GM21515 (cell line): Measurements from ENCODE around the gene NHLRC3.
"Not testable (repeated sequence)": the region's sequence is repeated elsewhere in the genome, so short reads cannot be mapped to it uniquely, and the experiment has no call there.

Experiments
- ATAC-seq: cut with Tn5 transposase; IDR thresholded peaks from one replicate; pipeline ENCODE4 v1.9.1; 2021; ENCODE audit not compliant: unreplicated experiment

NHLRC3 gene

GRCh38 chr13:39037880-39038568 lies at the start of gene NHLRC3, which contains the start of gene PROSER1:
TSS of gene NHLRC3 (plus strand) at chr13:39038456. CDS start at chr13:39038640, 184 bp downstream.
TSS of gene PROSER1 (minus strand) at chr13:39038089. CDS start at chr13:39037242, 847 bp downstream.
- peak; percentile 70 for ATAC-seq

GRCh38 chr13:38990693-38991092 lies 47.6 kb upstream of the NHLRC3 start, which contains the start of gene STOML3:
TSS of gene STOML3 (minus strand) at chr13:38990831. CDS start at chr13:38990721, 110 bp downstream.
- no peak for ATAC-seq

DNA sequence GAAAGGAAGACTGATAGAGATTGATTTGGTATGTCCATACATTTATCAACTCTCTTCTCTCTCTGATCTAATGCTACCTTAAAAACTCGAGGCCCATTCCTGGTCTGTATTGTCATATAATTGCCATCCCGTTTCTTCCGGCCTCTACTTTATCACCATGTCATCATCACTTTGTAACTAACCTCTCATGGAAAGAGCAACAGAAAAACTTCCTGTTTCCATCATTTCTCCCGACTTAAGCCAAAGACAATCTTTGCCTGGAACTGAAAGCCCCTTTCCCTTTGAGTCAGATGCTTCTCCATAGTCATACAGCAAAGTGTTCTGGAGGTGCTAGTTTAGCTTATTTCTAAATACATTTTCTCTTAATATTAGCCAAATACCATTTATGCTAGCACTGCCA lies 44.9 kb upstream of the NHLRC3 start:
- ATAC-seq: no peak

DNA sequence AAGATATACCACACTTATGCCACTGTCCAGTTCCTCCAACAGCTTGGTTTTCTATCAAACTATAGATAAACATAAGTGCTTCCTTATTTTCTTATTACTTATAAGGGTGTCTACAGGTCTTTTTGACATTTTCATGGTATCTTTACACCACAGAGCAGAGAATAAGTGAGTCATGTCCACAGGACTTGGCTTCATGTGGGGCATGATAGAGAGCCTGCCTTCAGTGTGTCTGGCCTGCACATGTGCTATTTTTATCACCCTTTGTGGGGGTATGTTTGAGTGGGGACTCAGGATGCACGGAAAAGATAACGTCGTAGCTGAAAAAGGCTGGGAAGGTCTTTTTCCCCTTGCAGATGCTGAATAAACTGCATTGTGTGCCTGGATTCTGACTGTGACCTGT lies 39.5 kb upstream of the NHLRC3 start:
- no peak for ATAC-seq

GRCh38 chr13:39006371-39007111 lies 31.7 kb upstream of the NHLRC3 start:
- ATAC-seq: not testable (repeated sequence)

- no peak for ATAC-seq
These were observed 25.6 kb upstream of the NHLRC3 start for GRCh38 chr13:39012608-39013007.

GRCh38 chr13:39013462-39013861 lies 24.8 kb upstream of the NHLRC3 start:
- no peak for ATAC-seq

DNA sequence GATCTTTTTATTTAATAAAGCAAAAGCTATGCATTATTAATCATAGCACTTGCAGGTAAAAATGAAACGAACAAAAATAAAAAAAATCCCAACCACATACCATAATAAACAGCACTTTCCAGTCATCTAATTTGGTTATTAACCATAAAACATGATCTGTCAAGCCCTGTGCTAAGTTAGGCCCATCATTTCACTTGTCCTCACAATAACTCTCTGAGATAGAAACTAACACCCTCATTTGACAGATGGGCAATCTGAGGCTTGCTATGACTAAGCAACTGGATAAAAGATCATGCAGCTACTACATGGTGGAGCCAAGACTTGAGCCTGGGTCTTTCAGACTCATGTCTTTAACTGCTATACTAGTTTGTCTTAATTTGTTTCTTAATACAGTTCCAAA lies 22.2 kb upstream of the NHLRC3 start:
- no peak for ATAC-seq

DNA sequence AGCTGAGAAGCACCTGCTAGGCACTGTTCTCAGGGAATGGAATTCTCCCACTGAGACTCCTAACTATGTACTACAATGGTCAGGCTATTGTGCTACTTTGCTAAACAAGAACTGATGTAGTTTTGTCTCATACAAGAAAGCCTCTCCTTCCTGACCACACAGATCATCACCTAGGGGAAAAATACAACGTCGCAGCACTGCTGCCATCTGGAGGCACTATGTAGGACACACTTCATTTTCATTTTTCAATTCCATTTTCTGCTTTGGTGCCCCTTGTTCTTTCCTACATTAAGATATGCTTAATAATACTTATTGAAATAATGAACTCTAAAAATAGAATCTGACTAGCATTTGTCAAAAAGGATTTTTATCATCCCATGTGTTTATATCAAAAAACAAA lies 21.5 kb upstream of the NHLRC3 start:
- ATAC-seq: peak; percentile 75

DNA sequence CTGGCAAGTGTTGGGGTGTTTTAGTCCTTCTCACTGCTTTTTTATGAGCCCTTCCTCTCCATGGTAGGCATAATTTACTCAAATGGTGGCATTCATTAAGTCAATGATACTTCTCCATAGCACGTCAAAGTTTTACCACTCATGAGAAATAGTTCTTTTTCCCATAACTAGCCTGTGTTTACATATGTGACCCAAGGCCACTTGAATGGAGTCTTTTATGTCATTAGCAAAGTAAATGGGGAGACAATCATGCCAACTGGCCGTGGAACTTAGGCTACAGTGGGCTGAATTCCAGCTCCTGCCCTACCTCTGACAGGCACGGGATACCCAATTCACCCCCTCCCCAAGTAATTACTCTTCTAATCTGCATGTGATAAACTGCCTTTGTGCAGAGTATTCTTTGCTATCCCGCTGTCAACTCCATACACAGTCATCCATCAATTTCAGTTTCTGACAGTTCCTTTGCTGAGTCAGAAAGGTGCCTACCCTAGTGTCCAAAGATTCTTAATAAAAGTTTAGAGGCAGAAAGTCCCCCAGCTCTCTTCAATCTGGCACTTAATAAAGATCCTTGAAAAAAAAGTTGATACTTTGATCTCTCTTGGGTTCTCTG lies 17.3 kb upstream of the NHLRC3 start:
- no peak for ATAC-seq

- no peak for ATAC-seq
These were observed 14.9 kb upstream of the NHLRC3 start for GRCh38 chr13:39023316-39023715.

- ATAC-seq: no peak
These were observed 14.5 kb upstream of the NHLRC3 start for GRCh38 chr13:39023761-39024160.

- no peak for ATAC-seq
These were observed 12.8 kb upstream of the NHLRC3 start for GRCh38 chr13:39025433-39025839.

DNA sequence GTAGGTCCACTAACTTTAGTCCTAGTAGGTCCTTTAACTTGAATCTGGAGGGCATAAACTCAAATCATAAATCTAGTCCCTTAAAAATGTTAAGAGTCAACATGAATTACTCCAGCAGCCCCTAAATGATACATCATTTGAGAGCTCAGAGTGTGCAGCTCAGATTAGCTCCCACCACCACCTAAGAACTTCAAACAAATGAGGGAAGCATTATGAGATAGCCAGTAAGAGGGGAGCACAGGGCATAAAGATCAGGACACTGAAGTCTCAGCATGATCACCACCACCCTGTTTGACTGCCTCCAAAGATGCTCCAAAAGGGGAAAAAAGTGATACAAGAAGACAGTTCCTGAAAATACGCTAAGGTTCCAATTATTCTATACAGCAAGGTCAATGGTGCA lies 6.1 kb upstream of the NHLRC3 start:
- no peak for ATAC-seq

- no peak for ATAC-seq
These were observed 4.2 kb upstream of the NHLRC3 start for GRCh38 chr13:39034085-39034484.

DNA sequence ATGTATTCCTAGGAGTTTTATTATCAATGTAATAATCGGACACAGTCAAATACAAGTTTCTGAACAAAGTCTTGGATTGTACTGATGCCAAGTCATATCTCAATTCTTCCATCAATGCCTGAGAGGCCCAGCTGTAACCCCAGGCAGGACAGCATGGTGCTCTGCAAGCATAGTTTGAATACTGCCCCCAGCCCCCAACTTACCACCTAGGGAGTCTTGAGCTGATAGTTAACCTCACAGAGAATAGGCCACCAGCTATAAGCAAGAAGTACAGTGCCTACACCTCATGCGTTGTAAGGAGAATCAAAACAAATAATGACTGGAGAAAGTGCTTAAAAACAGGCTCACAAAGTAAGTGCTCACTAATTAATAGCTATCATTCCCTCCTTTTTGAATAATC lies 3.1 kb upstream of the NHLRC3 start:
- ATAC-seq: no peak

DNA sequence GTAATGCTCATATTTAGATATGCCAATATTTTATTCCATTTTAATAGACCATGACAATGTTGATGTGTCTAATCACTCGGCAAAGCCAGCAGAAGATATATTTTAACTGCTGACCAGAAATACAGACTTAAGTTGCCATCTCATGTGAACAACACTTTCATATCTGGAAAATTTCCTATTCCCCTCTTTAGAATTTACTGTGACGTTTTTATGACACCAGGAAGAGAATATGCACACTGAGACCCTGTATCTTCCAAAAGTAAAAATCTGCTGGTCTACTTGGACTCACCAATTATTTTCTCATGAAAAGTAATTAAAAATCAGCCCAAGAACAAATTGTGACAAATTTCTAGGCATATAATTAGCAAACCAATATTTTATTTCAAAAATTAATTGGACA lies 2.5 kb upstream of the NHLRC3 start:
- ATAC-seq: no peak

DNA sequence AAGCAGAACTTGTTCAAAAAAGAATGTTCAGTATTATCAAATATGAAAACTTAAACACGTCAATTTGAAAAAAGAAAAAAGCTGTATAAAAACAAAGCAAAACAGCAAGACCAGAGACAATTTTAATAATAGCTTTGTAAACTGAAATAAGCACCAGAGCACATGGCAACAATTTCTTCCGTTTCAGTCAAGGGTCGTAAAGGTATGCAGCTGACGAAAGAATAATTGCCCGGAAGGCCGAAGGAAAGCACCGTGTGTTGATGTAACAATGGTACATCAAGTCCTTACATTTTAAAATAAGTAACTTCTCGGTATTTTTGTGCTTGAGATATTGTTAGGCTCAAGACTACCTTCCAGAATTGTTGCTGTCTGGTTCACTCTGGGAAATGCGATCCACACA lies 2.0 kb upstream of the NHLRC3 start:
- ATAC-seq: no peak

GRCh38 chr13:39037410-39037879 lies 811 bp upstream of the NHLRC3 start:
- peak; percentile 33 for ATAC-seq

GRCh38 chr13:39038569-39039030 lies 344 bp downstream of the NHLRC3 start:
- peak; percentile 25 for ATAC-seq

DNA sequence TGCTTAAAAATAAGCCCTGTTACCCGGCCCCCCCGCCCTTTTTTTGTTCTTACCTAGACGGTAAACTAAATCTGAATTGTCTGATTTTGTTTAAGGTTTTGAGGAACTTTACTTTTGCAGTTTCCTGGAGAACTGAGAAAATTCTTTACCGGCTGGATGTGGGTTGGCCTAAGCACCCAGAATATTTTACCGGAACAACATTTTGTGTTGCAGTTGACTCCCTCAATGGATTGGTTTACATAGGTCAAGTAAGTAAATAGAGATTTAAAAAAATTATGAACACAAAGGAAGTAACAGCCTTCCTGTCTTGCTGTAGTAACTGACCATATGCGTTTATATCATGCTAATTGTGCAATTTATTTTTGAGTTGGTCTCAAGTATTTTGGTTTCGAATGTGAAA lies 785 bp downstream of the NHLRC3 start:
- ATAC-seq: no peak

DNA sequence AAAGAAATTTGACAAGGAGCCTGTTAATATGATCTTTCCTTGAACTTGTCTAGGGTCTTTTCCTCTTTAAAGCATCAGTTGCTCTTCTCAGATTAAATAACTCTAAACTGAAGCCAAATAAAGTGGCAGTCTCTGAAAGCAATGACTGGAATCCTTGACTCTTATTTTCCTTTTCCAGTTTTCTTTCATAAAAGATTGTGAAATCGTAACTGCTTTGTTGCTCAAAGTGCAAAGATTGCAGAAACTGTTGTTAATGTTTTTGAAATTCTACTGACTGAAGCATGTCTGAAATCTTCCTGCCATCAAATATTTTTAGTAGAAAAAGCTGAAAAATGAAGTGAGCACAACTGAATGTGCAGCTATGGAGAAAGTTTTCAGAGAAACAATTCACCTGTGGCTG lies 1.9 kb downstream of the NHLRC3 start:
- ATAC-seq: no peak
